NB4 (cell line): ENCODE measurements around the gene SMURF1.

Experiments
- MYC ChIP-seq: IDR thresholded peaks from 2 replicates; pipeline ENCODE4 v1.6.1; 2011; ENCODE audit warnings: low read depth, low read length
- POLR2A ChIP-seq: IDR thresholded peaks from 2 replicates; pipeline ENCODE4 v1.6.1; 2011; ENCODE audit warnings: mild to moderate bottlenecking; ENCODE audit not compliant: insufficient read length; ENCODE audit errors: extremely low read depth
- TF ChIP-seq, protein P1 (sequence below): IDR thresholded peaks from one replicate; pipeline ENCODE4 v1.5.1; 2012; ENCODE audit warnings: low read depth, low read length
- TF ChIP-seq, protein P2 (sequence below): IDR thresholded peaks from 2 replicates; pipeline ENCODE4 v1.6.1; 2011; ENCODE audit warnings: low read depth, low read length

DNA sequence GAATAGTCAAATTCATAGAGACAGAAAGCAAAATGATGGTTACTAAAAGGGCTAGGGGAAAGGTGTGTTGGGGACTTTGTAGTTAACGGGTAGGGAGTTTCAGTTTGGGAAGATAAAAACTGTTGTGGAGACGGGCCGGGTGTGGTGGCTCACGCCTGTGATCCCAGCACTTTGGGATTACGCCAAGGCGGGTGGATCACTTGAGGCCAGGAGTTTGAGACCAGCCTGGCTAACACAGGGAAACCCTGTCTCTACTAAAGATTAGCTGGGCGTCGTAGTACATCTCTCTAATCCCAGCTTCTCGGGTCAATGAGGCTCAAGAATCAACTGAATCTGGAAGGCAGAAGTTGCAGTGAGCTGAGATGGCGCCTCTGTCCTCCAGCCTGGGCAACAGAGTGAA, 33.3 kb upstream of the SMURF1 start:
- TF ChIP-seq, protein P1, sequence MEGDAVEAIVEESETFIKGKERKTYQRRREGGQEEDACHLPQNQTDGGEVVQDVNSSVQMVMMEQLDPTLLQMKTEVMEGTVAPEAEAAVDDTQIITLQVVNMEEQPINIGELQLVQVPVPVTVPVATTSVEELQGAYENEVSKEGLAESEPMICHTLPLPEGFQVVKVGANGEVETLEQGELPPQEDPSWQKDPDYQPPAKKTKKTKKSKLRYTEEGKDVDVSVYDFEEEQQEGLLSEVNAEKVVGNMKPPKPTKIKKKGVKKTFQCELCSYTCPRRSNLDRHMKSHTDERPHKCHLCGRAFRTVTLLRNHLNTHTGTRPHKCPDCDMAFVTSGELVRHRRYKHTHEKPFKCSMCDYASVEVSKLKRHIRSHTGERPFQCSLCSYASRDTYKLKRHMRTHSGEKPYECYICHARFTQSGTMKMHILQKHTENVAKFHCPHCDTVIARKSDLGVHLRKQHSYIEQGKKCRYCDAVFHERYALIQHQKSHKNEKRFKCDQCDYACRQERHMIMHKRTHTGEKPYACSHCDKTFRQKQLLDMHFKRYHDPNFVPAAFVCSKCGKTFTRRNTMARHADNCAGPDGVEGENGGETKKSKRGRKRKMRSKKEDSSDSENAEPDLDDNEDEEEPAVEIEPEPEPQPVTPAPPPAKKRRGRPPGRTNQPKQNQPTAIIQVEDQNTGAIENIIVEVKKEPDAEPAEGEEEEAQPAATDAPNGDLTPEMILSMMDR = no peak
- no peak for TF ChIP-seq POLR2A
- TF ChIP-seq, protein P2, sequence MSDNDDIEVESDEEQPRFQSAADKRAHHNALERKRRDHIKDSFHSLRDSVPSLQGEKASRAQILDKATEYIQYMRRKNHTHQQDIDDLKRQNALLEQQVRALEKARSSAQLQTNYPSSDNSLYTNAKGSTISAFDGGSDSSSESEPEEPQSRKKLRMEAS = no peak
- no peak for TF ChIP-seq MYC
